ENCODE results near the gene SLC41A1.

The SLC41A1 gene

DNA sequence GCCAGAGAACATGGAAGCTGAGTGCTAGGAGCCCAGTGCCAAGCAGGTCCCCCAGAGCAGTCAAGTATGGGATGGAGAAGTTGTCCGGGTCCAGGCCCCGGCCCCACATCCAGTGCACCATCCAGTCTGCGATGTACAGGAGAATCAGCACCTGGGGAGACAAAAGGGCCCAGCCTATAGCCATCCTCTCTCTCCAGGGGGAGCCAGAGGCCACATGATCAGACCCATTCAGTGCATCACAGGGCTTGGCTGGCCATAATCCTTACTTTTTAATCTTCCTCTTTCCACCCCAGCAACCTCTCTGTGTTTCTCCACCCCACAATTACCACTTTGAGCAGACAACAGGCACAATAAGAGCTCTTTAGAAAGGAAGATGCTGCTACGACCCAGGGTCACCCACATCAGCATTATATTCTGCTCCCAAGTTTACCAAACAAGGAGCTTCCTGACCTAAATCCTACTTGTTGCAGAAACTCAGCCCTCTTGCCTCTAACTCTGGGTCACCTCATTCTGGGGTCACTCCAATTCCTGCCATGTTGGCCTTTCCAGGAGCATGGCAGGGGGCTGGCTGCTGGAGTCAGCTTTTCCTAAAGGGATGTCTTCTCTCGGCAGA is 21.3 kb downstream of the SLC41A1 start:
- H3K27me3 Mint-ChIP-seq (ENCODE audit: low read depth): no peaks in the 10 kb centered on the region

DNA sequence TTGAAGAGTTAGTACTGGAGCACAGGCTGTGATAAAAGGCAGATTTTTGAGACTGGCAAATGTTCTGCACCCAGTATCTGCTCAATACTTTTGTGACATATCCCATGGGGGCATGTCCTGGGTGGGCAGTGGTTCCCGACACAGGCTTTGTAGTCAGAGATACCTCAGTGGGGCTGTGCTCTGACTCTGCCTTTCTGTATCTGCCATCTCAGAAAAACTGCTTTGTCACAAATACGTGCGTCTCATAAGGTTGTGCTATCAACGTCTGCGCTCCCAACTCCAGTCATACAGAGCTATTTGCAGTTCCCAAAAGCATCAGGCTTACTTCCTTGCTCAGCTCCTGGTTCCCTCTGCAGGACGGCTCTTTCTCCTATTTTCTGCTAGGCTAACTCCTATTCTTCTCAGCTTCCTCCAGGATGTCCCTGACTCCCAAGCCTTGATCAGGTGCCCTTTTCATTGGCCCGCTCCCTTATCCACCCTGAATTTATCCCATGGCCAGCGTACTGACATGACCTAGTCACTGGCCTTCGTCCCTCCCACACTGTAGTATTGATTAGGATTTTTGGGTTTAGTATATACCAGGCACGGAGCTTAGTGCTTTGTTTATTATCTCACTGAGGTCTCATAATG is 25.6 kb downstream of the SLC41A1 start:
- H3K9me3 Mint-ChIP-seq: no peaks in the 10 kb centered on the region
- H3K36me3 Mint-ChIP-seq (ENCODE audit: low read depth): peaks cover 16% of the 10 kb centered on the region
- H3K27me3 Mint-ChIP-seq (ENCODE audit: low read depth): peaks cover 5% of the 10 kb centered on the region
- TF ChIP-seq CTCF (IDR thresholded peaks at IDR 0.05; ENCODE audit: unreplicated experiment in 3 of 3): no peak
- no peak overlapping the region for H3K27ac Mint-ChIP-seq
- H3K4me3 Mint-ChIP-seq: no peak overlapping the region
- peaks cover 6% of the 10 kb centered on the region for H3K4me1 Mint-ChIP-seq

More for the DNA sequence above, 21.3 kb downstream of the SLC41A1 start:
- Mint-ChIP-seq H3K4me3 (no peak overlapping the region), H3K9me3 (no peaks in the 10 kb centered on the region), H3K4me1 (peaks cover 12% of the 10 kb centered on the region), H3K36me3 (ENCODE audit: low read depth) (peaks cover 32% of the 10 kb centered on the region), H3K27ac (no peak overlapping the region)
- TF ChIP-seq CTCF (IDR thresholded peaks at IDR 0.05; ENCODE audit: unreplicated experiment in 3 of 3): peak; percentile 69 to 73 (median 71)

- no peak for TF ChIP-seq CTCF (IDR thresholded peaks at IDR 0.05; ENCODE audit: unreplicated experiment in 3 of 3)
- Mint-ChIP-seq H3K4me1 (peaks cover 6% of the 10 kb centered on the region), H3K4me3 (no peak overlapping the region), H3K27ac (no peak overlapping the region), H3K36me3 (ENCODE audit: low read depth) (peaks cover 16% of the 10 kb centered on the region), H3K9me3 (no peaks in the 10 kb centered on the region), H3K27me3 (ENCODE audit: low read depth) (peaks cover 5% of the 10 kb centered on the region)
Observed at GRCh38 chr1:205786601-205787000, 26.4 kb downstream of the SLC41A1 start.

- Mint-ChIP-seq H3K27ac (no peak overlapping the region), H3K4me3 (no peak overlapping the region), H3K4me1 (peaks cover 6% of the 10 kb centered on the region), H3K36me3 (ENCODE audit: low read depth) (peaks cover 11% of the 10 kb centered on the region), H3K27me3 (ENCODE audit: low read depth) (peaks cover 8% of the 10 kb centered on the region), H3K9me3 (no peaks in the 10 kb centered on the region)
- no peak for TF ChIP-seq CTCF (IDR thresholded peaks at IDR 0.05; ENCODE audit: unreplicated experiment in 3 of 3)
Observed at GRCh38 chr1:205785446-205785845, 27.6 kb downstream of the SLC41A1 start.

- Mint-ChIP-seq H3K4me1 (peaks cover 6% of the 10 kb centered on the region), H3K9me3 (no peaks in the 10 kb centered on the region), H3K27ac (no peak overlapping the region), H3K36me3 (ENCODE audit: low read depth) (no peaks in the 10 kb centered on the region), H3K4me3 (no peak overlapping the region), H3K27me3 (ENCODE audit: low read depth) (peaks cover 8% of the 10 kb centered on the region)
- no peak for TF ChIP-seq CTCF (IDR thresholded peaks at IDR 0.05; ENCODE audit: unreplicated experiment in 3 of 3)
Observed at GRCh38 chr1:205783904-205784303, 29.1 kb downstream of the SLC41A1 start.

DNA sequence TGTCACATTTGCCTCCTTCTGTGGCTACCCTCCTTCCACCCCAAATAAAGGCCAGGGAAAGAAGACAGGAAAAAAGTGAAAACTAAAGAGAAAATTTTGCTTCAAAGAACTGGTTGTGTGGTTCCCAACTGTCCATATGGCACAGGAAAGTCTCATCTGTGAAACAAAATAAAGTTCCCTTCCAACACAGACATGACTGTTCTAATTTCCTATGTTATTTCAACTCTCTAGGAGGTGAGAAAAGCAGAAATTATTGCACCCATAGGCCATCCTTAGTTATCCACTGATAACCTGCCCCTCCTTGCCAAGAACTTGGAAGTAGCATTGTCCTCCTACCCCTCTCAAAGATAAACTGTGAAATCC is 29.6 kb downstream of the SLC41A1 start:
- H3K36me3 Mint-ChIP-seq (ENCODE audit: low read depth): no peaks in the 10 kb centered on the region
- no peak for TF ChIP-seq CTCF (IDR thresholded peaks at IDR 0.05; ENCODE audit: unreplicated experiment in 3 of 3)
- peaks cover 8% of the 10 kb centered on the region for H3K27me3 Mint-ChIP-seq (ENCODE audit: low read depth)
- H3K4me1 Mint-ChIP-seq: peaks cover 6% of the 10 kb centered on the region
- no peak overlapping the region for H3K4me3 Mint-ChIP-seq
- no peak overlapping the region for H3K27ac Mint-ChIP-seq
- no peaks in the 10 kb centered on the region for H3K9me3 Mint-ChIP-seq
